A673 (cell line): ENCODE data around the gene AMMECR1.

Experiments used
- CTCF ChIP-seq: fragments of 300-800, 200-600 bp; sonication (generic); conservative IDR thresholded peaks from 2 replicates; pipeline ENCODE4 v1.5.1; 2017; ENCODE audit warnings: low read depth, mild to moderate bottlenecking, antibody characterized with exemption, low read length, moderate library complexity, mixed read lengths
- EZH2 ChIP-seq: fragments of 200-600 bp; sonication (generic); IDR thresholded peaks from 2 replicates; pipeline ENCODE4 v1.6.1; 2017; ENCODE audit warnings: borderline replicate concordance, low read depth, mild to moderate bottlenecking, mixed read lengths, antibody characterized with exemption, low read length; ENCODE audit not compliant: poor library complexity, severe bottlenecking

- TF ChIP-seq CTCF (no peak), EZH2 (no peak)
Measured at GRCh38 chrX:110359273-110359672, 41.4 kb upstream of the AMMECR1 start.
